B cell (primary cell): ENCODE measurements around the gene TOM1L1. TPM values are rescaled to one million over a fixed set of nuclear protein-coding genes. Genes with fewer than 3 reads are reported as not detected.

ENCODE experiments used
- ATAC-seq: fragments of 200-7000 bp; cut with Tn5 transposase; one replicate; pipeline ENCODE4 v1.10.0; 2021; ENCODE audit warnings: low read depth, mild to moderate bottlenecking, moderate number of reproducible peaks, moderate library complexity
- CTCF ChIA-PET: fragments of 350-600 bp; sonication (Branson Sonifier 250); formaldehyde crosslinking; loops from one replicate; lab custom pipeline; 2021; ENCODE audit warnings: antibody characterized with exemption, inconsistent platforms; lab: Charles Lee
- POLR2A ChIA-PET: fragments of 350-600 bp; sonication (Branson Sonifier 250); formaldehyde crosslinking; loops from one replicate; lab custom pipeline; 2021; ENCODE audit warnings: antibody characterized with exemption; lab: Charles Lee
- DNase-seq: peaks from one replicate; pipeline ENCODE4 v3.0.0; 2013
- H2AFZ ChIP-seq: 2 replicates; pipeline ENCODE4 v1.6.1; 2012; ENCODE audit warnings: mild to moderate bottlenecking, low read depth, low read length; ENCODE audit not compliant: insufficient read depth, poor library complexity, severe bottlenecking
- H3K27ac ChIP-seq, 2 donors: 1 replicate in 1 of 2; 2 replicates in 1 of 2; pipeline ENCODE4 v1.5.1; 2012 to 2013; ENCODE audit warnings: low read length in 2 of 2, mild to moderate bottlenecking in 2 of 2, moderate library complexity in 1 of 2
- H3K27me3 ChIP-seq, 4 experiments: fragments of 200-600 bp in 1 of 4; sonication (generic) in 1 of 4; replicated peaks in 1 of 4; 1 replicate in 2 of 4; 2 replicates in 2 of 4; pipeline versions ENCODE4 v1.6.1 to v1.7.0; 2013 to 2016; ENCODE audit warnings: low read length in 3 of 4, mild to moderate bottlenecking in 2 of 4, mixed read lengths in 1 of 4, moderate library complexity in 1 of 4; ENCODE audit not compliant: insufficient read depth in 4 of 4, control insufficient read depth in 3 of 4; ENCODE audit errors: control extremely low read depth in 1 of 4
- H3K36me3 ChIP-seq, 2 experiments: replicated peaks in 1 of 2; 1 replicate in 1 of 2; 2 replicates in 1 of 2; pipeline versions ENCODE4 v1.6.1 to v1.7.1; 2013; ENCODE audit warnings: low read length in 1 of 2; ENCODE audit not compliant: insufficient read depth in 2 of 2, control insufficient read depth in 1 of 2; ENCODE audit errors: control extremely low read depth in 1 of 2, extremely low read depth in 1 of 2
- H3K4me1 ChIP-seq, 2 donors: fragments of 200-600 bp in 1 of 2; sonication (generic) in 1 of 2; 1 replicate in 1 of 2; 2 replicates in 1 of 2; pipeline versions ENCODE4 v1.5.1 to v1.6.1; 2013 to 2017; ENCODE audit warnings: low read length in 2 of 2; ENCODE audit not compliant: control insufficient read depth in 2 of 2, insufficient read depth in 2 of 2
- H3K4me2 ChIP-seq: replicated peaks from 2 replicates; pipeline ENCODE3; 2012; ENCODE audit warnings: mild to moderate bottlenecking, low read depth, low read length; ENCODE audit not compliant: poor library complexity, severe bottlenecking
- H3K4me3 ChIP-seq, 5 experiments: fragments of 200-600 bp in 1 of 5; sonication (generic) in 1 of 5; 1 replicate in 3 of 5; 2 replicates in 2 of 5; pipeline versions ENCODE4 v1.5.1 to v1.7.0; 2011 to 2016; ENCODE audit warnings: low read length in 4 of 5, mild to moderate bottlenecking in 4 of 5, low read depth in 2 of 5, control low read depth in 1 of 5, moderate library complexity in 1 of 5; ENCODE audit not compliant: insufficient read depth in 1 of 5; ENCODE audit errors: control extremely low read depth in 1 of 5, extremely low read depth in 1 of 5
- H3K79me2 ChIP-seq: fragments of 200-600 bp; sonication (generic); one replicate; pipeline ENCODE4 v1.6.0; 2016; ENCODE audit warnings: low read length; ENCODE audit not compliant: control insufficient read depth, insufficient read depth
- H3K9ac ChIP-seq: fragments of 200-600 bp; sonication (generic); 2 replicates; pipeline ENCODE4 v1.6.1; 2017; ENCODE audit warnings: mild to moderate bottlenecking, low read length, moderate library complexity
- H3K9me3 ChIP-seq, 3 donors: one replicate each; pipeline versions ENCODE4 v1.6.1 to v1.7.1; 2013; ENCODE audit warnings: low read length in 2 of 3; ENCODE audit not compliant: control insufficient read depth in 2 of 3, insufficient read depth in 1 of 3; ENCODE audit errors: control extremely low read depth in 1 of 3
- H4K20me1 ChIP-seq: 2 replicates; pipeline ENCODE4 v1.6.0; 2012; ENCODE audit warnings: mild to moderate bottlenecking, low read length; ENCODE audit not compliant: insufficient read depth, control insufficient read depth, poor library complexity, severe bottlenecking
- H3K27ac Mint-ChIP-seq: one replicate; pipeline ENCODE4 v1.8.0; 2021; ENCODE audit warnings: mixed read lengths
- H3K27me3 Mint-ChIP-seq: one replicate; pipeline ENCODE4 v1.8.0; 2021; ENCODE audit warnings: mixed read lengths
- H3K4me1 Mint-ChIP-seq: one replicate; pipeline ENCODE4 v1.8.0; 2021; ENCODE audit warnings: mixed read lengths
- H3K4me3 Mint-ChIP-seq: one replicate; pipeline ENCODE4 v1.8.0; 2021; ENCODE audit warnings: mixed read lengths
- H3K9me3 Mint-ChIP-seq: one replicate; pipeline ENCODE4 v1.8.0; 2022; ENCODE audit warnings: mixed read lengths; ENCODE audit not compliant: insufficient read depth
- CTCF ChIP-seq: fragments of 200-600 bp; IDR thresholded peaks from one replicate; pipeline ENCODE4 v1.8.0; 2022; ENCODE audit warnings: antibody characterized with exemption, mild to moderate bottlenecking
- EZH2 ChIP-seq: IDR thresholded peaks from 2 replicates; pipeline ENCODE4 v1.6.1; 2012; ENCODE audit warnings: borderline replicate concordance, low read depth, mild to moderate bottlenecking, moderate library complexity, low read length; ENCODE audit not compliant: insufficient read depth, poor library complexity, severe bottlenecking
- WGBS: methylation state at CpG from one replicate; pipeline ENCODE4 v1.1.5; 2013; ENCODE audit warnings: missing lambda C conversion rate; ENCODE audit not compliant: insufficient coverage; 5-methylcytosine and 5-hydroxymethylcytosine counted together
- intact Hi-C: fragments of 100-400 bp; cut with micrococcal nuclease; formaldehyde crosslinking; loops from one replicate; pipeline ENCODE4 v1.10.0; 2022
- polyA plus RNA-seq: library from polyadenylated mRNA; depleted of rRNA; stranded (reverse); fragments of >200 nt; gene quantifications from 2 replicates; pipeline ENCODE4 v1.2.3, GENCODE V29; 2012
- total RNA-seq, 2 donors: library from RNA; stranded (reverse); fragments of 120-200 nt in 1 of 2; gene quantifications; 1 replicate in 1 of 2; 2 replicates in 1 of 2; pipeline versions ENCODE4 v1.2.3 to v1.2.4, GENCODE V29; 2013 to 2022

TOM1L1 gene
- total and polyA plus RNA-seq, 2 donors (not counting 1 experiment from before 2014, with no cell fraction given) = not detected

- Mint-ChIP-seq H3K27me3 (no peaks in the 10 kb centered on the region), H3K27ac (no peak overlapping the region), H3K9me3 (no peaks in the 10 kb centered on the region), H3K4me1 (no peaks in the 10 kb centered on the region), H3K4me3 (no peak overlapping the region)
- Histone ChIP-seq H3K27ac (no peak overlapping the region), H3K79me2 (no peaks in the 10 kb centered on the region), H2AFZ (no peak overlapping the region), H3K27me3 (no peaks in the 10 kb centered on the region), H3K4me1 (no peaks in the 10 kb centered on the region), H3K4me3 (no peak overlapping the region), H3K36me3 (no peaks in the 10 kb centered on the region), H3K9ac (no peak overlapping the region), H4K20me1 (no peaks in the 10 kb centered on the region), H3K9me3 (peaks cover 4 to 8% (median 5%) of the 10 kb centered on the region in 3 donors), H3K4me2 (no peak overlapping the region)
- ChIA-PET CTCF (interaction anchor here (1.2 to 2.1 kb wide), 2 partner anchors 13 to 15 kb away, joined by 3 to 7 read pairs; no protein-coding TSS in a partner anchor), POLR2A (no interaction called here)
- ATAC-seq = no peak
- intact Hi-C loops = no loop called here
- DNase-seq = no peak
- TF ChIP-seq EZH2 (no peak), CTCF (no peak)
- WGBS = 94% methylated on average over 2 of the region's 3 CpGs
Measured at GRCh38 chr17:54980375-54980774, 79.7 kb downstream of the TOM1L1 start.

GRCh38 chr17:54982399-54982798, 81.7 kb downstream of the TOM1L1 start:
- CTCF ChIA-PET = no interaction called here
- TF ChIP-seq CTCF (no peak), EZH2 (no peak)

More at GRCh38 chr17:54982399-54982798, 81.7 kb downstream of the TOM1L1 start:
- no peaks in the 10 kb centered on the region for H4K20me1 ChIP-seq
- H3K4me2 ChIP-seq = no peak overlapping the region
- no peaks in the 10 kb centered on the region for H3K36me3 ChIP-seq
- no peaks in the 10 kb centered on the region for H3K27me3 ChIP-seq
- DNase-seq = no peak
- H3K27me3 Mint-ChIP-seq = no peaks in the 10 kb centered on the region
- no peak overlapping the region for H3K27ac Mint-ChIP-seq
- H3K27ac ChIP-seq = no peak overlapping the region
- ATAC-seq = no peak
- POLR2A ChIA-PET = no interaction called here
- no peaks in the 10 kb centered on the region for H3K9me3 Mint-ChIP-seq
- H3K4me3 Mint-ChIP-seq = no peak overlapping the region
- H3K4me3 ChIP-seq = no peak overlapping the region
- H3K9me3 ChIP-seq = peaks cover 4 to 8% (median 5%) of the 10 kb centered on the region in 3 donors
- H2AFZ ChIP-seq = no peak overlapping the region
- no peaks in the 10 kb centered on the region for H3K4me1 ChIP-seq
- no peaks in the 10 kb centered on the region for H3K79me2 ChIP-seq
- intact Hi-C loops = no loop called here
- no peak overlapping the region for H3K9ac ChIP-seq
- no peaks in the 10 kb centered on the region for H3K4me1 Mint-ChIP-seq
